Hepatocyte (in vitro differentiated cells): ENCODE measurements around the gene POLR2F. TPM values are rescaled to one million over a fixed set of nuclear protein-coding genes. Genes with fewer than 3 reads are reported as not detected.
"Not testable (repeated sequence)": the region's sequence is repeated elsewhere in the genome, so short reads cannot be mapped to it uniquely, and the experiment has no call there.

Experiments used
- DNase-seq: peaks from one replicate; pipeline ENCODE4 v3.0.0-alpha.2; 2016; ENCODE audit warnings: low spot score
- H2AFZ ChIP-seq: fragments of 200-600 bp; sonication (generic); 2 replicates; pipeline ENCODE4 v1.6.0; 2016; ENCODE audit warnings: antibody characterized with exemption, mild to moderate bottlenecking
- H3K27ac ChIP-seq: fragments of 200-600 bp; sonication (generic); 2 replicates; pipeline ENCODE4 v1.5.1; 2016; ENCODE audit warnings: mild to moderate bottlenecking
- H3K27me3 ChIP-seq: fragments of 200-600 bp; sonication (generic); 2 replicates; pipeline ENCODE4 v1.6.1; 2016
- H3K36me3 ChIP-seq: fragments of 200-600 bp; sonication (generic); replicated peaks from 2 replicates; pipeline ENCODE4 v1.5.1; 2016; ENCODE audit warnings: low read depth; ENCODE audit not compliant: insufficient read depth
- H3K4me1 ChIP-seq: fragments of 200-600 bp; sonication (generic); 2 replicates; pipeline ENCODE4 v1.5.1; 2016; ENCODE audit warnings: mild to moderate bottlenecking, moderate library complexity; ENCODE audit not compliant: insufficient read depth
- H3K4me2 ChIP-seq: fragments of 200-600 bp; sonication (generic); 2 replicates; pipeline ENCODE4 v1.6.0; 2016
- H3K4me3 ChIP-seq: fragments of 200-600 bp; sonication (generic); 2 replicates; pipeline ENCODE4 v1.5.1; 2016; ENCODE audit warnings: mild to moderate bottlenecking
- H3K79me2 ChIP-seq: fragments of 200-600 bp; sonication (generic); 2 replicates; pipeline ENCODE4 v1.6.0; 2017; ENCODE audit warnings: mild to moderate bottlenecking
- H3K9me2 ChIP-seq: fragments of 200-600 bp; sonication (generic); replicated peaks from 2 replicates; pipeline ENCODE4 v1.6.0; 2017; ENCODE audit warnings: mild to moderate bottlenecking; ENCODE audit not compliant: insufficient read depth
- H3K9me3 ChIP-seq: fragments of 200-600 bp; sonication (generic); 2 replicates; pipeline ENCODE4 v1.5.1; 2016; ENCODE audit warnings: low read depth, mild to moderate bottlenecking
- H4K20me1 ChIP-seq: fragments of 200-600 bp; sonication (generic); 2 replicates; pipeline ENCODE4 v1.6.0; 2016; ENCODE audit warnings: mild to moderate bottlenecking; ENCODE audit not compliant: insufficient read depth, poor library complexity, severe bottlenecking
- EZH2 ChIP-seq: fragments of 200-600 bp; sonication (generic); IDR thresholded peaks from 2 replicates; pipeline ENCODE4 v1.6.1; 2016; ENCODE audit warnings: antibody characterized with exemption, mild to moderate bottlenecking, borderline replicate concordance
- EZH2phosphoT487 ChIP-seq: fragments of 200-600 bp; sonication (generic); IDR thresholded peaks from one replicate; pipeline ENCODE4 v1.6.1; 2018; ENCODE audit warnings: antibody characterized with exemption, mild to moderate bottlenecking, low read depth, moderate library complexity; ENCODE audit not compliant: unreplicated experiment, severe bottlenecking
- WGBS: methylation state at CpG from one replicate; pipeline ENCODE4 v1.1.6; 2016; ENCODE audit warnings: low lambda C conversion rate; ENCODE audit errors: missing lambda C conversion rate; 5-methylcytosine and 5-hydroxymethylcytosine counted together
- polyA plus RNA-seq: library from polyadenylated mRNA; unstranded; fragments of >200 nt; fragmentation: Nextera tagmentation; extraction: Ambion mirVana; gene quantifications from 2 replicates; pipeline ENCODE4 v1.2.1, GENCODE V29; 2016
- total RNA-seq: library from RNA; depleted of rRNA; stranded (reverse); fragments of >200 nt; gene quantifications from 2 replicates; pipeline ENCODE4 v1.2.3, GENCODE V29; 2014
- TF ChIP-seq, protein P1 (sequence below): fragments of 200-600 bp; sonication (generic); IDR thresholded peaks from 2 replicates; pipeline ENCODE4 v1.5.1; 2016; ENCODE audit warnings: antibody characterized with exemption, mild to moderate bottlenecking; ENCODE audit not compliant: poor library complexity

The POLR2F gene
- total and polyA plus RNA-seq, 2 experiments from 2014 or later, result 59.4 to 119 TPM

DNA sequence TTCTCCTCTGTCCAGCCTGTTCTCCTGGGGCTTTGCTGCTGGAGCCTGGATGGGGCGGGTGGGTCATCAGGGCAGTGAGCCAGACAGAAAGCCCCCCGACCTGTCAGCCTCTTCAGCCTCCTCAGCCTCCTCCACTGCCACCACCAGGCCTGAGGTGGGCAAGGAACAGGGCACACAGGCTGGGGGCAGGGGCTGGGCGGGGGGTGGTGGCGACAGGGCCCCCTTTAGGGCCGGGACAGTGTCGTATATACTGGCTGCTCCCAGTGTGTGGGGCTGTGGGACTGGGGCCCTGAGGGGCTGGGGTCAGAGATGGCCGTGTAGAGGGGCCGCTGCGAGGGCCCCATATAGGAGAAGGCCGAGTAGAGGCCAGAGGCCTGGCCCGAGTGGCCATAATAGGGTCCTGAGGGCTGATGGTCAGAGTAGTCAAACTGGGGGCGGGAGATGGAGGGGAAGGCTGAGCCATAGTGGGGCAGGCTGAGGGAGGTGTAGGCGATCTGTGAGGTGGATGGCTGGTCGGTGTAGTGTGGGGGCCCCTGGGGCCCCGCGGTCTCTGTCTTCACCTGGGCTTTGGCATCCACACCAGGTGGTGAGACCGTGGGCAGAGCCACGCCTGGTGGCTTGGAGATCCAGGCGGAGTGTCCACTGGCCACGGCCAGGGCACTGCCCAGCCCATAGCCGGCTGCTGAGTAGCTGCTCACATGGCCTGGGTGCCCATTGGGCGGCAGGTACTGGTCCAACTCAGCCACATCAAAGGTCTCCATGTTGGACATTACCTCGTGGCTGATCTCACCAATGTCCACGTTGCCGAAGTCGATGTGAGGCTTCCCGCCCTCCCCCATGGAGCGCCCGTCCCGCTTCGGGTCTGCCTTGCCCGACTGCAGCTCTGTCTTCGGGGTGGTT lies 20.0 kb downstream of the POLR2F start:
- WGBS, result 95% methylated on average over 27 of the region's 33 CpGs
- H3K36me3 ChIP-seq, result no peaks in the 10 kb centered on the region
- no peak for TF ChIP-seq EZH2phosphoT487
- no peak for TF ChIP-seq EZH2
- TF ChIP-seq, protein P1, sequence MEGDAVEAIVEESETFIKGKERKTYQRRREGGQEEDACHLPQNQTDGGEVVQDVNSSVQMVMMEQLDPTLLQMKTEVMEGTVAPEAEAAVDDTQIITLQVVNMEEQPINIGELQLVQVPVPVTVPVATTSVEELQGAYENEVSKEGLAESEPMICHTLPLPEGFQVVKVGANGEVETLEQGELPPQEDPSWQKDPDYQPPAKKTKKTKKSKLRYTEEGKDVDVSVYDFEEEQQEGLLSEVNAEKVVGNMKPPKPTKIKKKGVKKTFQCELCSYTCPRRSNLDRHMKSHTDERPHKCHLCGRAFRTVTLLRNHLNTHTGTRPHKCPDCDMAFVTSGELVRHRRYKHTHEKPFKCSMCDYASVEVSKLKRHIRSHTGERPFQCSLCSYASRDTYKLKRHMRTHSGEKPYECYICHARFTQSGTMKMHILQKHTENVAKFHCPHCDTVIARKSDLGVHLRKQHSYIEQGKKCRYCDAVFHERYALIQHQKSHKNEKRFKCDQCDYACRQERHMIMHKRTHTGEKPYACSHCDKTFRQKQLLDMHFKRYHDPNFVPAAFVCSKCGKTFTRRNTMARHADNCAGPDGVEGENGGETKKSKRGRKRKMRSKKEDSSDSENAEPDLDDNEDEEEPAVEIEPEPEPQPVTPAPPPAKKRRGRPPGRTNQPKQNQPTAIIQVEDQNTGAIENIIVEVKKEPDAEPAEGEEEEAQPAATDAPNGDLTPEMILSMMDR, result no peak
- H3K27ac ChIP-seq, result no peak overlapping the region
- no peak overlapping the region for H2AFZ ChIP-seq
- H4K20me1 ChIP-seq, result no peaks in the 10 kb centered on the region
- H3K79me2 ChIP-seq, result no peaks in the 10 kb centered on the region
- no peak overlapping the region for H3K4me2 ChIP-seq
- no peaks in the 10 kb centered on the region for H3K27me3 ChIP-seq
- H3K4me1 ChIP-seq, result no peaks in the 10 kb centered on the region
- H3K9me3 ChIP-seq, result no peaks in the 10 kb centered on the region
- no peak for DNase-seq
- no peaks in the 10 kb centered on the region for H3K9me2 ChIP-seq
- H3K4me3 ChIP-seq, result no peak overlapping the region

DNA sequence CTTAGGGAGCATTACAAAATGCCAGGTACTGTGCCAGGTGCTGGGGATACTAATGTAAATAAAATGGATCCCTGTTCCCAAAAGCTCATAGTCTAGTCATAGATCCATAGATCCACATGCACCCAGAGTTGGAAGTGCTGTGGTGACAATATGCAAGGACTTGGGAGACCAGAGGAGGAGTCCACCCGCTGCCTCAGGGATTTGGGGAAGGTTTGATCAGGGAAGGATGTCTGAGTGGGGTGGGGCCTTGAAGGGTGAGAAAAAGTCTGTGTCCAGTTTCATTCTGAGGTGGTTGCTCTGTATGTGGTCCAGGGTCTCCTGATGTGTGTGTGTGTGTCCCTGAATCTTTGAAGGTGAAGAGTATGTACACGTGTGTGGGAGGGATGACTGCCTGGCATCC lies 21.7 kb downstream of the POLR2F start:
- DNase-seq, result no peak
- H3K9me2 ChIP-seq, result no peaks in the 10 kb centered on the region
- H3K4me1 ChIP-seq, result no peaks in the 10 kb centered on the region
- 88% methylated on average over 2 of the region's 2 CpGs for WGBS
- no peak overlapping the region for H3K27ac ChIP-seq
- H3K79me2 ChIP-seq, result no peaks in the 10 kb centered on the region
- TF ChIP-seq EZH2phosphoT487, result no peak
- H3K4me2 ChIP-seq, result no peak overlapping the region
- no peaks in the 10 kb centered on the region for H3K36me3 ChIP-seq
- no peaks in the 10 kb centered on the region for H3K27me3 ChIP-seq
- H3K9me3 ChIP-seq, result no peaks in the 10 kb centered on the region
- H3K4me3 ChIP-seq, result no peak overlapping the region
- no peak overlapping the region for H2AFZ ChIP-seq
- no peaks in the 10 kb centered on the region for H4K20me1 ChIP-seq

DNA sequence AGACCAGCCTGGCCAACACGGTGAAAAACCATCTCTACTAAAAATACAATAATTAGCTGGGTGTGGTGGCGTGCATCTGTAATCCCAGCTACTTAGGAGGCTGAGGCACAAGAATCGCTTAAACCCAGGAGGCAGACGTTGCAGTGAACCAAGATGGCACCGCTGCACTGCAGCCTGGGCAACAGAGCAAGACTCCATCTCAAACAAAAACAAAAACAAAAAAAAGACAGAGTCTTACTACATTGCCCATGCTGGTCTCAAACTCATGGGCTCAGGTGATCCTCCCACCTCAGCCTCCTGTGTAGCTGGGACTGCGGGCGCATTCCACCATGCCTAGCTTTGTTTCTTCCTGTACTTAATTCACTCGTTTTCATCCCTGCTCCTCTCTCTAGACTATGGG lies 22.5 kb downstream of the POLR2F start:
- H3K4me3 ChIP-seq, H3K4me1 ChIP-seq, H3K79me2 ChIP-seq, H3K9me2 ChIP-seq, H2AFZ ChIP-seq, DNase-seq, H3K27ac ChIP-seq, H3K27me3 ChIP-seq, H4K20me1 ChIP-seq, H3K9me3 ChIP-seq, H3K36me3 ChIP-seq, H3K4me2 ChIP-seq: not testable (repeated sequence)
- 93% methylated on average over 8 of the region's 8 CpGs for WGBS

DNA sequence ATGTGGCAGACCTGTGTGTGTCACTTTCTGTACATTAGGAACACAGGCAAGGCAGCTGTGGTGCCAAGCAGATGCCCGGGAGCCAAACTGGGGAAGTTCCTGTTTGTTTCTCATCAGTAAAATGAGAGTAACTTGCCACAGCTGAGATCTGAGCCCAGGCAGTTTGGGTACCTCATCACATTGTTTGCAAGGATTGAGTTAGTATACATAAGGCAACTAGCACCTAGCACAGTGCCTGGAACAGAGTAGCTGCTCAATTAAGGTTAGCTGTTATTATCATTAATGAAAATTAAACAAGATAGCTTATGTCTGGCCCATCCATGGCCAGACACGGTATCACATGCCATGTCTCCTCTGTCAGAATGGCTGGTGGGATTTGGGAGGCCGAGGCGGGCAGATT lies 23.0 kb downstream of the POLR2F start:
- TF ChIP-seq, protein P1, result no peak
- Histone ChIP-seq H3K79me2 (no peaks in the 10 kb centered on the region), H3K4me3 (no peak overlapping the region), H3K9me3 (no peaks in the 10 kb centered on the region), H3K36me3 (no peaks in the 10 kb centered on the region), H3K4me2 (no peak overlapping the region), H3K9me2 (no peaks in the 10 kb centered on the region), H3K27ac (no peak overlapping the region), H3K27me3 (peaks cover 2% of the 10 kb centered on the region), H4K20me1 (no peaks in the 10 kb centered on the region), H2AFZ (no peak overlapping the region), H3K4me1 (no peaks in the 10 kb centered on the region)
- WGBS, result 93% methylated on average over 4 of the region's 4 CpGs
- DNase-seq, result no peak
